Heart left ventricle (tissue), 16 donors: ENCODE results near the gene SIGLEC1. TPM values are rescaled to one million over a fixed set of nuclear protein-coding genes. Genes with fewer than 3 reads are reported as not detected.

ENCODE experiments used
- ATAC-seq, 4 donors: fragments of 200-7000 bp; cut with Tn5 transposase; one replicate each; pipeline ENCODE4 v1.9.1; 2020 to 2022; ENCODE audit warnings: moderate library complexity in 4 of 4, mild to moderate bottlenecking in 3 of 4, moderate number of reproducible peaks in 1 of 4
- DNase-seq, 5 donors: peaks; one replicate each; pipeline ENCODE4 v3.0.0-alpha.2; 2020
- H3K27ac ChIP-seq, 12 donors: fragments of 200-600 bp; sonication (generic) in 4 of 12; one replicate each; pipeline versions ENCODE4 v1.5.0 to v1.8.0; 2016 to 2022; ENCODE audit warnings: mild to moderate bottlenecking in 2 of 12
- H3K27me3 ChIP-seq, 9 donors: fragments of 200-600 bp; sonication (generic) in 2 of 9; one replicate each; pipeline versions ENCODE4 v1.5.1 to v1.8.0; 2016 to 2022; ENCODE audit warnings: mild to moderate bottlenecking in 3 of 9
- H3K36me3 ChIP-seq, 9 donors: fragments of 200-600 bp; sonication (generic) in 2 of 9; one replicate each; pipeline versions ENCODE4 v1.5.0 to v1.8.0; 2018 to 2022; ENCODE audit warnings: mild to moderate bottlenecking in 2 of 9
- H3K4me1 ChIP-seq, 12 donors: fragments of 200-600 bp; sonication (generic) in 4 of 12; one replicate each; pipeline versions ENCODE4 v1.5.0 to v1.8.0; 2016 to 2022; ENCODE audit warnings: mild to moderate bottlenecking in 3 of 12
- H3K4me3 ChIP-seq, 12 donors: fragments of 200-600 bp; sonication (generic) in 4 of 12; one replicate each; pipeline versions ENCODE4 v1.5.0 to v1.8.0; 2017 to 2022; ENCODE audit warnings: mild to moderate bottlenecking in 9 of 12, moderate library complexity in 4 of 12
- H3K9me3 ChIP-seq, 12 donors: fragments of 200-600 bp; sonication (generic) in 4 of 12; one replicate each; pipeline versions ENCODE4 v1.5.0 to v1.8.0; 2016 to 2022; ENCODE audit warnings: mild to moderate bottlenecking in 1 of 12
- CTCF ChIP-seq, 12 donors: fragments of 200-600 bp; sonication (generic) in 4 of 12; IDR thresholded peaks; one replicate each; pipeline versions ENCODE4 v1.5.0 to v1.8.0; 2018 to 2022; ENCODE audit warnings: antibody characterized with exemption in 12 of 12, mild to moderate bottlenecking in 5 of 12
- POLR2A ChIP-seq, 2 donors: fragments of 450-650 bp; IDR thresholded peaks; one replicate each; pipeline ENCODE4 v1.6.1; 2017; ENCODE audit warnings: antibody characterized with exemption in 2 of 2, mild to moderate bottlenecking in 2 of 2, moderate library complexity in 2 of 2
- WGBS, 4 donors: extraction: QIAGEN DNeasy Blood & Tissue Kit in 2 of 4; methylation state at CpG; one replicate each; pipeline versions ENCODE4 v1.1.5 to v1.1.7; 2013 to 2018; 5-methylcytosine and 5-hydroxymethylcytosine counted together
- intact Hi-C, 10 donors: fragments of 100-400 bp; cut with DNase I; formaldehyde crosslinking; loops; one replicate each; pipeline versions ENCODE4 v1.11.1 to v1.14.2; 2022
- polyA plus RNA-seq, 2 donors: library from polyadenylated mRNA; stranded (reverse); fragments of 200-250 nt; gene quantifications; one replicate each; pipeline ENCODE4 v1.2.3, GENCODE V29; 2013
- total RNA-seq, 9 donors: library from RNA; depleted of rRNA in 2 of 9; stranded (reverse); fragments of >200 nt in 2 of 9; fragmentation: NEBNext Ultra II Directional in 3 of 9; extraction: Animal tissue kit (Norgen Biotek cat#: 25700) in 3 of 9; gene quantifications; one replicate each; pipeline versions ENCODE4 v1.1.0 to v1.2.4, GENCODE V29; 2016 to 2023
- donor health status: ischemic (EF 13 %, LVEDD 7.1; RV severe dilation, severe dysfunction).
- donor health status: healthy with polysubstance abuse.
- donor health status: DM: no; HTN: yes; CAD: no.
- donor health status: DM: no; HTN: no; CAD: no.
- donor health status: ischemic (EF 25% LVEDD 6.9; RV normal size, moderate dysfunction).
- donor health status: ischemic (EF 25% LVEDD 5.7; RV mildly dilated, moderate dysfunction).
- donor health status: healthy.
- donor health status: DM: yes; HTN: yes; CAD: no.
- donor health status: ischemic (EF 35%, LVEDD 5.7; RV mildly dilated, moderate dysfunction).
- donor health status: nonischemic (EF 11% LVEDD 7.7; RV severe dilation, severe dysfunction).
- donor health status: DM: yes; HTN: yes; CAD: no.
- donor health status: PGD.
- donor health status: ischemic (EF 29% LVEDD 5.4; RV normal size, mild dysfunction).
- donor health status: nonischemic (EF 23%, LVEDD 6.1; RV moderate dilation, normal function).

Gene SIGLEC1
- total and polyA plus RNA-seq, 11 donors: 1.5 to 51.9 (median 5.7) TPM

DNA sequence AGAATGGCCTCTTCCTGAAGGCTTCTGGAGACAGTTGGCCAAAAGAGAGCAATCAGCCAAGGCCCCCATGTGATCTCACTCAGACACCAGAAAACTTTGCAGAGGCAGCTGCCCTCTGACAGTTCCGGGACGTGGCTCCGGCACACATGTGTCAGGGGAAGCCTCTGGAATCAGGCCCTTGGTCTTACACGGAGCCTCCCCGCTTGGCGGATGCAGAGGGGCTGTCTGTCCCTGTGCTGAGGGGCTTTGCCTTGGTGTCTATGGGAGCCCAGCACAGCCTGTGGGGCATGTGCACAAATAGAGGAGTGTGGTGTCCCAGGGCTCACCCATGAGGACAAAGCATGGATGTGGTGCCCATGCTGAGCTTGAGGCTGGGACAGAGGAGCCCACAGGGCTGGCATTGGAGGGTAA, 13.8 kb downstream of the SIGLEC1 start:
- H3K4me1 ChIP-seq: no peaks in the 10 kb centered on the region
- ATAC-seq: no peak
- peak in 2 of 5 donors; percentile 16 to 52 for DNase-seq
- TF ChIP-seq POLR2A (IDR thresholded peaks at IDR 0.05) (no peak), CTCF (IDR thresholded peaks at IDR 0.05) (no peak)
- H3K27ac ChIP-seq: no peak overlapping the region
- 40 to 73% (median 73%) methylated on average over 1 to 6 of the region's 6 CpGs; no CpG with 5 or more reads in 1 of the 4 donors for WGBS, 4 donors
- no peaks in the 10 kb centered on the region for H3K27me3 ChIP-seq
- H3K9me3 ChIP-seq: peaks cover 0 to 7% (median 0%) of the 10 kb centered on the region in 12 donors
- peaks cover 0 to 43% (median 0%) of the 10 kb centered on the region in 9 donors for H3K36me3 ChIP-seq
- H3K4me3 ChIP-seq: no peak overlapping the region
- intact Hi-C loops: no loop called here

DNA sequence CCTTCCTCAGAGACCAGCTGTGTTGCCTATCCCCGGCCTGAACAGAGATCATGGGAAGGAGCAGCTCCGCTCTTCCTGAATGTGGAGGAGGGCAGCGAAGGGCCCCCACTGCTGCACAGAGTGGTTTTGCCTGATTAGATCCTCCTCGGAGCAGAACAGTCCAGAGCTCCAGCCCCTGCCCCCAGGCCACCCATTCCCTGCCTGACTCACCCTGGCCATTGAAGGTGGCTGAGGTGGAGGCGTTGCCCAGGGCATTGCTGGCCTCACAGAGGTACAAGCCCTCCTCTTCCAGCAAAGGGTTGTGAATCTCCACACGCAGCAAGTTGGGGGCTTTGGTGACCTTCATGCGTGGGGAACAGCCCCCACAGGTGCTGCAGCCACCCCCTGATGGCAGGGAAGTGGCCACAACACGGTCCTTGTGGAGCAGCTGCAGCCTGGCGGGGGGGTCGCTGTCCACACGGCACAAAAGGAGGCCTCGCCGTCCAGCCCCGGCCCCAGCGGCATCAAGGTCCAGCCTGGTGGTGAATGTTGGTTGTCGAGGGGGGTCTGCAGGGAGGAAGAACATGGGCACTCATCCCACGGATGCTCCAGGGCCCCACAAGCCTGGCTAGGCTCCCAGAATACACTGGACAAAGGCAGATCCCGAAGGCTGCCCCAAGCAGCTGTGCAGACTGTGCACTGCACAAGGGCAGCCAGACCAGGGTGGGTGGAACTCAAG, 14.7 kb downstream of the SIGLEC1 start:
- intact Hi-C loops: no loop called here
- no peaks in the 10 kb centered on the region for H3K4me1 ChIP-seq
- no peak overlapping the region for H3K27ac ChIP-seq
- H3K27me3 ChIP-seq: no peaks in the 10 kb centered on the region
- H3K9me3 ChIP-seq: peaks cover 0 to 7% (median 0%) of the 10 kb centered on the region in 12 donors
- peak in 2 of 5 donors; percentile 15 to 59 for DNase-seq
- no peak for ATAC-seq
- no peak overlapping the region for H3K4me3 ChIP-seq
- peaks cover 0 to 36% (median 0%) of the 10 kb centered on the region in 9 donors for H3K36me3 ChIP-seq
- 75 to 81% (median 76%) methylated on average over 10 to 18 of the region's 18 CpGs for WGBS, 4 donors
- TF ChIP-seq POLR2A (IDR thresholded peaks at IDR 0.05) (no peak), CTCF (IDR thresholded peaks at IDR 0.05) (no peak)

DNA sequence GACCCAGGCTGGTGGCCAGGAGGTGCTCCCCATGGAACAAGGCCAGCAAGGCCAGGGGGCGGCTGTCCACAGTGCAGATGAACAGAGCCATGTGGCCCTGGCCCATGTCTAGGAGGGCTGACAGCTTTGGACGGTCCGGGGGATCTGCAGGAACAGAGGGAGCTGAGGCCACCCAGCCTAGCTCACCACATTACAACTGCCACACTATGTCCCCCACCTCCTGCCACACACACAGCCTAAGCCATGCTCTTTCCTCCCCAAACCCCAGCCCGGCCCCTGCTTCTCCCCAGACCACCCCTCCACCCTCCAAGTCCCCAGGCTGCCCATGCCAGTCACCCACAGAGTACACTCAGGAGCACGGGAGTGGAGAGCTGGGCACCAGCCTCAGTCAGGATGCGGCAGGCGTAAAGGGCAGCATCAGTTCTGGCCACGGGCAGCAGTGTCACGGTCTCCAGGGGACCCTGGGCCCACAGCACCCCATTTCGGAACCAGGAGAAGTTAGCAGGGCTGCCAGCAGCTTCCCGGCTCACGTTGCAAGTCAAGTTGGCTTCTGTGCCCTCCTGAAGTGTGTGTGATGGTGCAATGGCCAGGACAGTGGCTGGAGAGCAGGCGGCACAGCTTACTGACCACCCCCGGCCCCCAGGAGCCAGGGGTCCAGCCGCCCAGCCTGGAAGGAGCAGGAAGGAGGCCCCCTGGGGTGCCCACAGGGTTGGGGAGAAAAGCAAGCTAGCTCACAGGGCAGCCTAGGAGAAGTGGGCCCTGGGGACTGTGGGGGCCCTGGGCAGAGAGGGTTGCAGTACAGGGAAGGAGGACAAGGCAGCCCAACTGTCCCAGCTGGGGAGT, 15.4 kb downstream of the SIGLEC1 start:
- Histone ChIP-seq H3K36me3 (peaks cover 0 to 42% (median 0%) of the 10 kb centered on the region in 9 donors), H3K27ac (no peak overlapping the region), H3K4me3 (no peak overlapping the region), H3K27me3 (no peaks in the 10 kb centered on the region), H3K4me1 (no peaks in the 10 kb centered on the region), H3K9me3 (peaks cover 0 to 7% (median 0%) of the 10 kb centered on the region in 12 donors)
- no peak for TF ChIP-seq CTCF (IDR thresholded peaks at IDR 0.05)
- TF ChIP-seq POLR2A (IDR thresholded peaks at IDR 0.05): no peak
- intact Hi-C loops: no loop called here
- 86 to 90% (median 88%) methylated on average over 8 to 15 of the region's 15 CpGs for WGBS, 4 donors
- DNase-seq: peak in 3 of 5 donors; percentile 17 to 42 (median 18)
- ATAC-seq: no peak

DNA sequence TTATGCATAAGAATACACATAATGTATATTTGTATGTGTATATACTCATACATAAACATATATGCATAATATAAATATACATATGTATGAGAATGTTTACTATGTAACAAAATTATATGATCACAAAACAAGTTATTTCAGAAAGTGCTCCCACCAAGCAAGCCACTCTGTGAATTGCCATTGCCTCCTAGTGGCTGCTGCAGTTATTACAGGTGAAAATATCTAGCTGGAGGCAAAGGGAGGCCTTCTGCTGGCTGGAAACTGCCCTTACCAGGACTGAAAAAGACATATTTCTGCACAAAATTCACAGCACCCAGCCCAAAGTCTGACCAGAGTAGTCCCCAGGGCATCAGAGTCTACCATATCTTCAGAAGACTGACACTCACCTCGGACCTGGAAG, 16.2 kb downstream of the SIGLEC1 start:
- no peak overlapping the region for H3K27ac ChIP-seq
- no peak overlapping the region for H3K4me3 ChIP-seq
- peaks cover 0 to 7% (median 0%) of the 10 kb centered on the region in 12 donors for H3K9me3 ChIP-seq
- DNase-seq: no peak
- TF ChIP-seq CTCF (IDR thresholded peaks at IDR 0.05): peak in 5 of 12 donors; percentile 6 to 37 (median 25)
- TF ChIP-seq POLR2A (IDR thresholded peaks at IDR 0.05): no peak
- H3K36me3 ChIP-seq: peaks cover 0 to 41% (median 0%) of the 10 kb centered on the region in 9 donors
- 67 to 100% (median 91%) methylated on average over 1 of the region's 1 CpG for WGBS, 4 donors
- no peaks in the 10 kb centered on the region for H3K27me3 ChIP-seq
- no peaks in the 10 kb centered on the region for H3K4me1 ChIP-seq
- no peak for ATAC-seq
- intact Hi-C loops: no loop called here
